Osteoblast (primary cell): ENCODE data around the gene CWC25. TPM values are rescaled to one million over a fixed set of nuclear protein-coding genes. Genes with fewer than 3 reads are reported as not detected.
A peak's percentile ranks its signal among the peaks of the same experiment; 100 is the strongest.

Source experiments
- DNase-seq: peaks from one replicate; pipeline ENCODE4 v3.0.0; 2011; ENCODE audit warnings: low spot score, mixed read lengths; ENCODE audit not compliant: insufficient read length; ENCODE audit errors: missing footprints
- H2AFZ ChIP-seq: 2 replicates; pipeline ENCODE4 v1.6.0; 2011; ENCODE audit warnings: mild to moderate bottlenecking, low read length
- H3K27ac ChIP-seq: 2 replicates; pipeline ENCODE4 v1.5.1; 2011; ENCODE audit warnings: mild to moderate bottlenecking, low read depth, low read length, moderate library complexity
- H3K27me3 ChIP-seq: 2 replicates; pipeline ENCODE4 v1.6.0; 2012; ENCODE audit warnings: mild to moderate bottlenecking, control low read depth, inconsistent platforms, low read length, moderate library complexity; ENCODE audit not compliant: insufficient read depth
- H3K36me3 ChIP-seq: 2 replicates; pipeline ENCODE4 v1.5.1; 2011; ENCODE audit warnings: mild to moderate bottlenecking, low read length, control low read depth, moderate library complexity; ENCODE audit not compliant: insufficient read depth
- H3K4me1 ChIP-seq: 2 replicates; pipeline ENCODE4 v1.5.1; 2011; ENCODE audit warnings: mild to moderate bottlenecking, low read length, control low read depth, moderate library complexity; ENCODE audit not compliant: insufficient read depth
- H3K4me2 ChIP-seq: 2 replicates; pipeline ENCODE4 v1.6.0; 2011; ENCODE audit warnings: mild to moderate bottlenecking, low read length; ENCODE audit not compliant: insufficient read depth
- H3K4me3 ChIP-seq: fragments of 200-600 bp; sonication (generic); 3 replicates; pipeline ENCODE4 v1.5.1; 2012; ENCODE audit warnings: mild to moderate bottlenecking, low read length, inconsistent platforms; ENCODE audit not compliant: insufficient read depth
- H3K79me2 ChIP-seq: 2 replicates; pipeline ENCODE4 v1.6.0; 2012; ENCODE audit warnings: mild to moderate bottlenecking, low read length, control low read depth, inconsistent platforms; ENCODE audit not compliant: insufficient read depth
- H3K9me3 ChIP-seq: 2 replicates; pipeline ENCODE4 v1.5.1; 2011; ENCODE audit warnings: low read depth, low read length, control low read depth
- H4K20me1 ChIP-seq: 2 replicates; pipeline ENCODE4 v1.6.0; 2012; ENCODE audit warnings: mild to moderate bottlenecking, low read length, control low read depth; ENCODE audit not compliant: insufficient read depth
- total RNA-seq: library from RNA; depleted of rRNA; stranded (reverse); fragments of >200 nt; gene quantifications from 2 replicates; pipeline ENCODE4 v1.2.3, GENCODE V29; 2012
- TF ChIP-seq, protein P1 (sequence below): IDR thresholded peaks from 2 replicates; pipeline ENCODE4 v1.5.1; 2011; ENCODE audit warnings: mild to moderate bottlenecking, low read depth, low read length, moderate library complexity; ENCODE audit errors: extremely low read depth

CWC25 gene
- total RNA-seq, 1 donor = 10.9 TPM

DNA sequence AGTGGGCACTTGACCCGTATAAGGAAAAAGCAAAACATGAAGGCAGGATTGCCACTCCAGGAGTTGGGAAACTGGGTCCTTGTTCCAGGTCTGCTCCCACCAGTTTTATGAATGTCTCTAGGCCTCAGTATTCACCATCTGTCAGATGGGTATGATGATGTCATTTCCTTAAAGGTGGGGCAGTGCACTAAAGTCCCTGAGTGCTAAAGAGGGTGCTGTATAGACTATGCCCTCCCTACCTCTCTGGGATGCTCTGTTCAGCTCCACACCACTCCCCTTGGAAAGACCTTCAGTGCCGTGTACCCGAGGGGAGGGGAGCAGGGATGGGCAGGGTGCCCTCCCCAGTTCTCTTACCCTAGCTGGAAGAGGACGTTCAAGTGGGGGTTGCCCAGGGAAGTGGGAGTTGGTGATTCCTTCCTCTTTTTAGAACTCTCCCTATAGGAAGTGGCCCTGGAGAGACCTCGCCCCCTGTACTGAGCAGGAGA lies 46.9 kb upstream of the CWC25 start:
- peak overlapping the region; percentile 100 for H3K4me3 ChIP-seq
- peaks cover 54% of the 10 kb centered on the region for H4K20me1 ChIP-seq
- no peaks in the 10 kb centered on the region for H3K27me3 ChIP-seq
- peaks cover 10% of the 10 kb centered on the region for H3K36me3 ChIP-seq
- peaks cover 69% of the 10 kb centered on the region for H3K79me2 ChIP-seq
- no peaks in the 10 kb centered on the region for H3K9me3 ChIP-seq
- TF ChIP-seq, protein P1, sequence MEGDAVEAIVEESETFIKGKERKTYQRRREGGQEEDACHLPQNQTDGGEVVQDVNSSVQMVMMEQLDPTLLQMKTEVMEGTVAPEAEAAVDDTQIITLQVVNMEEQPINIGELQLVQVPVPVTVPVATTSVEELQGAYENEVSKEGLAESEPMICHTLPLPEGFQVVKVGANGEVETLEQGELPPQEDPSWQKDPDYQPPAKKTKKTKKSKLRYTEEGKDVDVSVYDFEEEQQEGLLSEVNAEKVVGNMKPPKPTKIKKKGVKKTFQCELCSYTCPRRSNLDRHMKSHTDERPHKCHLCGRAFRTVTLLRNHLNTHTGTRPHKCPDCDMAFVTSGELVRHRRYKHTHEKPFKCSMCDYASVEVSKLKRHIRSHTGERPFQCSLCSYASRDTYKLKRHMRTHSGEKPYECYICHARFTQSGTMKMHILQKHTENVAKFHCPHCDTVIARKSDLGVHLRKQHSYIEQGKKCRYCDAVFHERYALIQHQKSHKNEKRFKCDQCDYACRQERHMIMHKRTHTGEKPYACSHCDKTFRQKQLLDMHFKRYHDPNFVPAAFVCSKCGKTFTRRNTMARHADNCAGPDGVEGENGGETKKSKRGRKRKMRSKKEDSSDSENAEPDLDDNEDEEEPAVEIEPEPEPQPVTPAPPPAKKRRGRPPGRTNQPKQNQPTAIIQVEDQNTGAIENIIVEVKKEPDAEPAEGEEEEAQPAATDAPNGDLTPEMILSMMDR = no peak
- H3K27ac ChIP-seq = peak overlapping the region; percentile 61
- no peak overlapping the region for H2AFZ ChIP-seq
- no peak for DNase-seq
- peaks cover 57% of the 10 kb centered on the region for H3K4me1 ChIP-seq
- peak overlapping the region; percentile 94 for H3K4me2 ChIP-seq

GRCh38 chr17:38871247-38872015 lies 46.3 kb upstream of the CWC25 start:
- TF ChIP-seq, protein P1 = peak; percentile 36
- H3K4me3 ChIP-seq = peak overlapping the region; percentile 100
- H3K9me3 ChIP-seq = no peaks in the 10 kb centered on the region
- H3K27me3 ChIP-seq = no peaks in the 10 kb centered on the region
- H3K4me1 ChIP-seq = peaks cover 57% of the 10 kb centered on the region
- peaks cover 50% of the 10 kb centered on the region for H4K20me1 ChIP-seq
- peak overlapping the region; percentile 94 for H3K4me2 ChIP-seq
- H3K79me2 ChIP-seq = peaks cover 63% of the 10 kb centered on the region
- peak overlapping the region; percentile 61 for H3K27ac ChIP-seq
- peak; percentile 95 for DNase-seq
- no peak overlapping the region for H2AFZ ChIP-seq
- H3K36me3 ChIP-seq = peaks cover 10% of the 10 kb centered on the region

- Histone ChIP-seq H4K20me1 (peaks cover 46% of the 10 kb centered on the region), H3K4me2 (peak overlapping the region; percentile 94), H3K4me3 (peak overlapping the region; percentile 100), H3K4me1 (peaks cover 53% of the 10 kb centered on the region), H3K27ac (peak overlapping the region; percentile 79), H3K9me3 (no peaks in the 10 kb centered on the region), H3K27me3 (no peaks in the 10 kb centered on the region), H3K79me2 (peaks cover 56% of the 10 kb centered on the region), H2AFZ (peak overlapping the region; percentile 54), H3K36me3 (peaks cover 10% of the 10 kb centered on the region)
- TF ChIP-seq, protein P1 = no peak
- DNase-seq = peak; percentile 92
These were observed 45.4 kb upstream of the CWC25 start for GRCh38 chr17:38870259-38871165.
